HCT116 (cell line): ENCODE results near the gene PKP1. TPM values are rescaled to one million over a fixed set of nuclear protein-coding genes. Genes with fewer than 3 reads are reported as not detected.

Experiments
- ATAC-seq: fragments of 200-7000 bp; cut with Tn5 transposase; 2 replicates; pipeline ENCODE4 v1.9.1; 2020; ENCODE audit warnings: mild to moderate bottlenecking, moderate library complexity
- BruUV-seq: library from RNA; stranded (reverse); fragments of 400-500 nt; replicated peaks from 2 replicates; lab custom pipeline; 2021; lab: Mats Ljungman, UMichigan
- CTCF ChIA-PET: fragments of 300-600 bp; sonication (Branson Sonifier 250); formaldehyde crosslinking; loops from one replicate; lab custom pipeline; 2021; ENCODE audit warnings: antibody characterized with exemption; lab: Charles Lee
- POLR2A ChIA-PET: fragments of 300-600, 350-600 bp; sonication (Branson Sonifier 250); formaldehyde crosslinking; loops from one replicate; lab custom pipeline; 2021; ENCODE audit warnings: antibody characterized with exemption; lab: Charles Lee
- RAD21 ChIA-PET, 2 experiments: fragments of 300-600 bp; sonication (Branson Sonifier 250); formaldehyde crosslinking; loops; one replicate each; lab custom pipeline; 2023; ENCODE audit warnings: low total read pairs in 2 of 2; ENCODE audit not compliant: uncharacterized antibody in 2 of 2, unreplicated experiment in 2 of 2, low non-redundant PET in 1 of 2; lab: Charles Lee
- DNase-seq: peaks from one replicate; pipeline ENCODE4 v3.0.0-alpha.2; 2010; ENCODE audit warnings: low read depth, low spot score
- H2AFZ ChIP-seq: fragments of 200-600 bp; shearing (Covaris generic), sonication (generic); 2 replicates; pipeline ENCODE4 v1.6.1; 2017; ENCODE audit warnings: low read depth, mixed run types, mixed read lengths, antibody characterized with exemption, low read length; ENCODE audit not compliant: poor library complexity, severe bottlenecking
- H3K27ac ChIP-seq: 2 replicates; pipeline ENCODE4 v1.5.1; 2012; ENCODE audit warnings: low read depth, low read length
- H3K27me3 ChIP-seq: fragments of 200-600 bp; sonication (generic); 2 replicates; pipeline ENCODE4 v1.6.1; 2016; ENCODE audit warnings: mixed run types, low read length, mixed read lengths; ENCODE audit not compliant: insufficient read depth
- H3K36me3 ChIP-seq, 2 experiments: fragments of 200-500 bp in 1 of 2; fragments of 200-600 bp in 1 of 2; sonication (Bioruptor generic) in 1 of 2; sonication (generic) in 1 of 2; 2 replicates each; pipeline versions ENCODE4 v1.5.1 to v1.6.1; 2014 to 2016; ENCODE audit warnings: low read length in 2 of 2, inconsistent platforms in 1 of 2, mixed read lengths in 1 of 2, mixed run types in 1 of 2; ENCODE audit not compliant: insufficient read depth in 2 of 2, control insufficient read depth in 1 of 2
- H3K4me1 ChIP-seq, 2 experiments: fragments of 200-600 bp in 1 of 2; sonication (generic) in 1 of 2; 2 replicates each; pipeline versions ENCODE4 v1.5.1 to v1.6.1; 2012 to 2017; ENCODE audit warnings: low read length in 2 of 2, inconsistent platforms in 1 of 2, mild to moderate bottlenecking in 1 of 2, mixed read lengths in 1 of 2, mixed run types in 1 of 2, moderate library complexity in 1 of 2; ENCODE audit not compliant: insufficient read depth in 2 of 2, control insufficient read depth in 1 of 2
- H3K4me2 ChIP-seq: fragments of 200-600 bp; sonication (generic); 2 replicates; pipeline ENCODE4 v1.6.1; 2017; ENCODE audit warnings: mixed run types, low read length, mixed read lengths
- H3K4me3 ChIP-seq, 2 experiments: fragments of 200-600 bp in 1 of 2; sonication (generic) in 1 of 2; replicated peaks in 1 of 2; 2 replicates each; pipeline ENCODE4 v1.5.1; 2011 to 2016; ENCODE audit warnings: low read length in 2 of 2, control low read depth in 1 of 2, low read depth in 1 of 2, mild to moderate bottlenecking in 1 of 2, mixed read lengths in 1 of 2, mixed run types in 1 of 2
- H3K79me2 ChIP-seq: fragments of 200-600 bp; sonication (generic); 2 replicates; pipeline ENCODE4 v1.6.1; 2017; ENCODE audit warnings: mild to moderate bottlenecking, mixed run types, low read length, moderate library complexity, mixed read lengths; ENCODE audit not compliant: insufficient read depth
- H3K9ac ChIP-seq: fragments of 200-600 bp; sonication (generic); 2 replicates; pipeline ENCODE4 v1.6.1; 2016; ENCODE audit warnings: low read length, mixed read lengths
- H3K9me2 ChIP-seq: fragments of 200-600 bp; sonication (generic), shearing (Covaris generic); 2 replicates; pipeline ENCODE4 v1.6.1; 2017; ENCODE audit warnings: mixed run types, mild to moderate bottlenecking, moderate library complexity; ENCODE audit not compliant: insufficient read depth
- H3K9me3 ChIP-seq, 2 experiments: fragments of 200-500 bp in 1 of 2; fragments of 200-600 bp in 1 of 2; sonication (Bioruptor generic) in 1 of 2; sonication (generic) in 1 of 2; 2 replicates each; pipeline ENCODE4 v1.6.1; 2014 to 2017; ENCODE audit warnings: low read length in 2 of 2, mixed read lengths in 2 of 2, inconsistent platforms in 1 of 2, low read depth in 1 of 2, mild to moderate bottlenecking in 1 of 2, mixed run types in 1 of 2, moderate library complexity in 1 of 2; ENCODE audit not compliant: control insufficient read depth in 1 of 2, insufficient read depth in 1 of 2
- H4K20me1 ChIP-seq: fragments of 200-600 bp; sonication (generic), shearing (Covaris generic); 2 replicates; pipeline ENCODE4 v1.6.1; 2017; ENCODE audit warnings: mixed run types, mild to moderate bottlenecking, moderate library complexity; ENCODE audit not compliant: insufficient read depth
- ATF3 ChIP-seq: IDR thresholded peaks from 2 replicates; pipeline ENCODE4 v1.6.1; 2012
- CBX3 ChIP-seq: IDR thresholded peaks from 2 replicates; pipeline ENCODE4 v1.6.1; 2012; ENCODE audit warnings: low read depth
- CEBPB ChIP-seq: IDR thresholded peaks from 2 replicates; pipeline ENCODE4 v1.6.1; 2012; ENCODE audit warnings: low read depth
- CTCF ChIP-seq, 3 experiments: fragments of 200-600 bp in 1 of 3; sonication (generic) in 1 of 3; IDR thresholded peaks in 2 of 3; conservative IDR thresholded peaks in 1 of 3; 2 replicates each; pipeline ENCODE4 v1.5.1; 2012 to 2017; ENCODE audit warnings: low read depth in 2 of 3, low read length in 2 of 3, antibody characterized with exemption in 1 of 3, borderline replicate concordance in 1 of 3, control low read depth in 1 of 3, mild to moderate bottlenecking in 1 of 3, mixed read lengths in 1 of 3, mixed run types in 1 of 3, moderate library complexity in 1 of 3; ENCODE audit not compliant: insufficient read depth in 1 of 3
- EGR1 ChIP-seq: IDR thresholded peaks from 2 replicates; pipeline ENCODE4 v1.6.1; 2012; ENCODE audit warnings: low read depth
- ELF1 ChIP-seq: IDR thresholded peaks from 2 replicates; pipeline ENCODE4 v1.6.1; 2012; ENCODE audit warnings: low read depth, borderline replicate concordance
- EZH2 ChIP-seq: fragments of 200-600 bp; sonication (generic); IDR thresholded peaks from 2 replicates; pipeline ENCODE4 v1.6.1; 2017; ENCODE audit warnings: antibody characterized with exemption, mixed run types
- EZH2phosphoT487 ChIP-seq: fragments of 200-600 bp; IDR thresholded peaks from 2 replicates; pipeline ENCODE4 v1.6.1; 2018; ENCODE audit warnings: antibody characterized with exemption, borderline replicate concordance
- JUND ChIP-seq: IDR thresholded peaks from 2 replicates; pipeline ENCODE4 v1.6.1; 2012
- MAX ChIP-seq: IDR thresholded peaks from 2 replicates; pipeline ENCODE4 v1.6.1; 2012
- POLR2AphosphoS5 ChIP-seq: IDR thresholded peaks from 2 replicates; pipeline ENCODE4 v1.6.1; 2011; ENCODE audit warnings: mild to moderate bottlenecking, low read depth, low read length, moderate library complexity
- SIN3A ChIP-seq: IDR thresholded peaks from 2 replicates; pipeline ENCODE4 v1.6.1; 2012; ENCODE audit warnings: low read depth
- SRF ChIP-seq: IDR thresholded peaks from 2 replicates; pipeline ENCODE4 v1.6.1; 2012; ENCODE audit warnings: low read depth
- TCF7L2 ChIP-seq: IDR thresholded peaks from 2 replicates; pipeline ENCODE4 v1.7.0; 2011; ENCODE audit warnings: borderline replicate concordance, inconsistent platforms; ENCODE audit not compliant: insufficient read depth, insufficient read length; ENCODE audit errors: extremely low read depth
- YY1 ChIP-seq: IDR thresholded peaks from 2 replicates; pipeline ENCODE4 v1.6.1; 2011; ENCODE audit warnings: low read length, low read depth, moderate library complexity, mild to moderate bottlenecking; ENCODE audit not compliant: insufficient replicate concordance; ENCODE audit errors: extremely low read depth
- ZBTB33 ChIP-seq: IDR thresholded peaks from 2 replicates; pipeline ENCODE4 v1.6.1; 2011; ENCODE audit warnings: mild to moderate bottlenecking, low read length, moderate library complexity; ENCODE audit not compliant: insufficient replicate concordance; ENCODE audit errors: extremely low read depth
- ZFX ChIP-seq: fragments of 450-650 bp; IDR thresholded peaks from 2 replicates; pipeline ENCODE4 v1.6.1; 2017
- intact Hi-C: fragments of 100-400 bp; cut with micrococcal nuclease; formaldehyde crosslinking; loops from 2 replicates; pipeline ENCODE4 v1.10.0; 2022
- total RNA-seq: library from RNA; stranded (reverse); gene quantifications from one replicate; pipeline ENCODE4 v1.2.1, GENCODE V29; 2021; ENCODE audit not compliant: unreplicated experiment

PKP1 gene
- total RNA-seq, 1 experiment from 2014 or later: 0.07 TPM

GRCh38 chr1:201277441-201277840 is 5.9 kb upstream of the PKP1 start:
- Histone ChIP-seq H3K4me3 (no peak overlapping the region), H3K27ac (no peak overlapping the region), H3K4me1 (peaks cover 21 to 30% of the 10 kb centered on the region in 2 experiments), H3K9me2 (no peaks in the 10 kb centered on the region), H3K9ac (no peak overlapping the region), H2AFZ (no peak overlapping the region), H3K4me2 (no peak overlapping the region), H3K79me2 (no peaks in the 10 kb centered on the region), H3K27me3 (peaks cover 4% of the 10 kb centered on the region; the same call in 1 of the 2 replicates), H3K36me3 (no peaks in the 10 kb centered on the region), H3K9me3 (no peaks in the 10 kb centered on the region), H4K20me1 (no peaks in the 10 kb centered on the region)
- ATAC-seq (no peak), DNase-seq (no peak)
- ChIA-PET POLR2A (no interaction called here), RAD21 (no interaction called here), CTCF (no interaction called here)
- no TSS peak for BruUV-seq
- TF ChIP-seq SRF (no peak), EZH2 (no peak), JUND (no peak), CTCF (IDR thresholded peaks at IDR 0.05 in 2 of 3, conservative IDR thresholded peaks at IDR 0.05 in 1 of 3; ENCODE audit: borderline replicate concordance in 1 of 3, insufficient read depth in 1 of 3, low read depth in 2 of 3, low read length in 2 of 3) (no peak), EGR1 (no peak), EZH2phosphoT487 (no peak), CBX3 (no peak), ZFX (no peak)
- intact Hi-C loops: no loop called here

GRCh38 chr1:201279313-201279712 is 4.0 kb upstream of the PKP1 start:
- H3K4me3 ChIP-seq: no peak overlapping the region
- no peaks in the 10 kb centered on the region for H3K36me3 ChIP-seq
- H2AFZ ChIP-seq: no peak overlapping the region
- H3K4me2 ChIP-seq: no peak overlapping the region
- intact Hi-C loops: no loop called here
- H4K20me1 ChIP-seq: no peaks in the 10 kb centered on the region
- no peaks in the 10 kb centered on the region for H3K9me2 ChIP-seq
- ATAC-seq: no peak
- POLR2A ChIA-PET: no interaction called here
- RAD21 ChIA-PET: no interaction called here
- no peak overlapping the region for H3K9ac ChIP-seq
- no peak overlapping the region for H3K27ac ChIP-seq
- H3K27me3 ChIP-seq: peaks cover 4% of the 10 kb centered on the region; the same call in 1 of the 2 replicates
- CTCF ChIA-PET: no interaction called here
- H3K9me3 ChIP-seq: no peaks in the 10 kb centered on the region
- DNase-seq: no peak
- no peaks in the 10 kb centered on the region for H3K79me2 ChIP-seq
- no TSS peak for BruUV-seq
- H3K4me1 ChIP-seq: peaks cover 20 to 27% of the 10 kb centered on the region in 2 experiments
- TF ChIP-seq ELF1 (no peak), CEBPB (no peak), ZFX (no peak), MAX (no peak), JUND (no peak), SRF (no peak), ATF3 (no peak), EGR1 (no peak), YY1 (no peak), CBX3 (no peak), ZBTB33 (no peak), POLR2AphosphoS5 (no peak), SIN3A (no peak), EZH2phosphoT487 (no peak), TCF7L2 (no peak)
